ENCODE measurements around the gene SPAG16.

DNA sequence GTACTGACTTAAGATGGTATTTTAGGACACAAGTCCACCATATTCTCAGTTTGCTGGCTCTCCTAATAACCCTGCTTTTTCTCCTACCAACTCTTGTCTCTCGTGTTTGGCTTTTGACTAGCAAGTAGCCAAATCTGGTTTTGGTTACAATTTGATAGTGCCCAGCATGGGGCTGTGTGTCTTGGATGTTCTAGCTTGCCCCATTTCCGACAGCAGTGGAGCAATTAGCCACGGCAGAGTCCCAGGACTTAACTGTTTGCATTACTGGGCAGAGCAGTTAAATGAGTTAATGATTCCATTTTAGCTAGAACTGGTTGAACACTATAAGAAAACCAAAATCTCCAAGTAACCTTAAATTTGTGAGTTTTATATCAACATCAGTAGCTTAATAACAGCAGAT, 18.6 kb upstream of the SPAG16 start:
- TF ChIP-seq POLR2AphosphoS5 (IDR thresholded peaks at IDR 0.05; ENCODE audit: low read depth, low read length) (no peak), SIN3A (IDR thresholded peaks at IDR 0.05; ENCODE audit: borderline replicate concordance, insufficient read depth, low read length) (no peak), TAF1 (IDR thresholded peaks at IDR 0.05; ENCODE audit: borderline replicate concordance, insufficient read depth, low read length) (no peak), FOXP2 (optimal IDR thresholded peaks at IDR 0.05; ENCODE audit: borderline replicate concordance, extremely low read depth, extremely low read length, insufficient read depth) (no peak)
- TF ChIP-seq, protein P1, sequence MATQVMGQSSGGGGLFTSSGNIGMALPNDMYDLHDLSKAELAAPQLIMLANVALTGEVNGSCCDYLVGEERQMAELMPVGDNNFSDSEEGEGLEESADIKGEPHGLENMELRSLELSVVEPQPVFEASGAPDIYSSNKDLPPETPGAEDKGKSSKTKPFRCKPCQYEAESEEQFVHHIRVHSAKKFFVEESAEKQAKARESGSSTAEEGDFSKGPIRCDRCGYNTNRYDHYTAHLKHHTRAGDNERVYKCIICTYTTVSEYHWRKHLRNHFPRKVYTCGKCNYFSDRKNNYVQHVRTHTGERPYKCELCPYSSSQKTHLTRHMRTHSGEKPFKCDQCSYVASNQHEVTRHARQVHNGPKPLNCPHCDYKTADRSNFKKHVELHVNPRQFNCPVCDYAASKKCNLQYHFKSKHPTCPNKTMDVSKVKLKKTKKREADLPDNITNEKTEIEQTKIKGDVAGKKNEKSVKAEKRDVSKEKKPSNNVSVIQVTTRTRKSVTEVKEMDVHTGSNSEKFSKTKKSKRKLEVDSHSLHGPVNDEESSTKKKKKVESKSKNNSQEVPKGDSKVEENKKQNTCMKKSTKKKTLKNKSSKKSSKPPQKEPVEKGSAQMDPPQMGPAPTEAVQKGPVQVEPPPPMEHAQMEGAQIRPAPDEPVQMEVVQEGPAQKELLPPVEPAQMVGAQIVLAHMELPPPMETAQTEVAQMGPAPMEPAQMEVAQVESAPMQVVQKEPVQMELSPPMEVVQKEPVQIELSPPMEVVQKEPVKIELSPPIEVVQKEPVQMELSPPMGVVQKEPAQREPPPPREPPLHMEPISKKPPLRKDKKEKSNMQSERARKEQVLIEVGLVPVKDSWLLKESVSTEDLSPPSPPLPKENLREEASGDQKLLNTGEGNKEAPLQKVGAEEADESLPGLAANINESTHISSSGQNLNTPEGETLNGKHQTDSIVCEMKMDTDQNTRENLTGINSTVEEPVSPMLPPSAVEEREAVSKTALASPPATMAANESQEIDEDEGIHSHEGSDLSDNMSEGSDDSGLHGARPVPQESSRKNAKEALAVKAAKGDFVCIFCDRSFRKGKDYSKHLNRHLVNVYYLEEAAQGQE (IDR thresholded peaks at IDR 0.05; ENCODE audit: insufficient read depth in 1 of 2, low read depth in 2 of 2, low read length in 2 of 2) = no peak
